C4-2B (cell line): ENCODE measurements around the gene ADGRE1.

ENCODE experiments used
- H3K27ac ChIP-seq: fragments of 450-650 bp; 2 replicates; pipeline ENCODE4 v1.5.1; 2017
- ZFX ChIP-seq: fragments of 450-650 bp; IDR thresholded peaks from 2 replicates; pipeline ENCODE4 v1.6.1; 2017
- TF ChIP-seq, protein P1 (sequence below): fragments of 450-650 bp; conservative IDR thresholded peaks from 2 replicates; pipeline ENCODE4 v1.5.1; 2017; ENCODE audit warnings: mild to moderate bottlenecking

The ADGRE1 gene

DNA sequence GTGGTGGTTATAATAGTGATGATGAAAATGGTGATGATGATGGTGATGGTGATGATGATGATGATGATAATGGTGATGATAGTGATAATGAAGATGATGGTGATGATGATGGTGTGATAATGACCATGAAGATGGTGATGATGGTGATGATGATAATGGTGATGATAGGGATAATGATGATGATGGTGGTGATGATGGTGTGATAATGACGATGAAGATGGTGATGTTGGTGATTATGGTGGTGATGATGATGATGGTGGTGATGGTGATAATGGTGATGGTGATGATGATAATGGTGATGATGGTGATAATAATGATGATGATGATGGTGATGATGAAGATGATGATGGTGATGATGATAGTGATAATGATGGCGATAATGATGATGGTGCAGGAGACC is 1.6 kb downstream of the ADGRE1 start:
- no peak overlapping the region for H3K27ac ChIP-seq

DNA sequence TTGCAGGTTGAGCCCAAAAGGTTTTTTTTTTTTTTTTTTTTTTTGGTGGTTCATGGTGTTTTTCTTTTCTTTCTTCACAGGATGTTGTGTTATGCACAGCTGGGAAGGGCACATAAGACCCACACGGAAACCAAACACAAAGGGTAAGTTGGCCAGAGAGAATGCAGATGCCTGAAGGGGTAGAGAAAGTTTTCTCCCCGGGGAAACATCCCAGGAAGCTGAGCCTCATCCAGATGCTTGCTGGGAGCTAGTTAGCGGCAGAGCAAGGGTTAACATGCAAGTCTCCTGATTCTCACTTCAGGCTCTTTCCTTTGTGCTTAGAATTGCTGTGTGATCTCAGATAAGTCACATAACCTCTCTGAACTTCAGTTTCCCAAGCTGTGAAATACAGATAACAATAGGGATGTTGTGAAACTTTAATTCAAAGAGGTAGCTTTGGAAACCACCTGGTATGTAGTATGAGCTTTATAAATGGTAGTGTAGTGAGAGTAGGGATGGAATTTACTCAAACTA is 3.1 kb downstream of the ADGRE1 start:
- no peak for TF ChIP-seq ZFX
- TF ChIP-seq, protein P1, sequence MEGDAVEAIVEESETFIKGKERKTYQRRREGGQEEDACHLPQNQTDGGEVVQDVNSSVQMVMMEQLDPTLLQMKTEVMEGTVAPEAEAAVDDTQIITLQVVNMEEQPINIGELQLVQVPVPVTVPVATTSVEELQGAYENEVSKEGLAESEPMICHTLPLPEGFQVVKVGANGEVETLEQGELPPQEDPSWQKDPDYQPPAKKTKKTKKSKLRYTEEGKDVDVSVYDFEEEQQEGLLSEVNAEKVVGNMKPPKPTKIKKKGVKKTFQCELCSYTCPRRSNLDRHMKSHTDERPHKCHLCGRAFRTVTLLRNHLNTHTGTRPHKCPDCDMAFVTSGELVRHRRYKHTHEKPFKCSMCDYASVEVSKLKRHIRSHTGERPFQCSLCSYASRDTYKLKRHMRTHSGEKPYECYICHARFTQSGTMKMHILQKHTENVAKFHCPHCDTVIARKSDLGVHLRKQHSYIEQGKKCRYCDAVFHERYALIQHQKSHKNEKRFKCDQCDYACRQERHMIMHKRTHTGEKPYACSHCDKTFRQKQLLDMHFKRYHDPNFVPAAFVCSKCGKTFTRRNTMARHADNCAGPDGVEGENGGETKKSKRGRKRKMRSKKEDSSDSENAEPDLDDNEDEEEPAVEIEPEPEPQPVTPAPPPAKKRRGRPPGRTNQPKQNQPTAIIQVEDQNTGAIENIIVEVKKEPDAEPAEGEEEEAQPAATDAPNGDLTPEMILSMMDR: no peak
- no peak overlapping the region for H3K27ac ChIP-seq

More for the DNA sequence above, 1.6 kb downstream of the ADGRE1 start:
- TF ChIP-seq ZFX: no peak
- TF ChIP-seq, protein P1: no peak

DNA sequence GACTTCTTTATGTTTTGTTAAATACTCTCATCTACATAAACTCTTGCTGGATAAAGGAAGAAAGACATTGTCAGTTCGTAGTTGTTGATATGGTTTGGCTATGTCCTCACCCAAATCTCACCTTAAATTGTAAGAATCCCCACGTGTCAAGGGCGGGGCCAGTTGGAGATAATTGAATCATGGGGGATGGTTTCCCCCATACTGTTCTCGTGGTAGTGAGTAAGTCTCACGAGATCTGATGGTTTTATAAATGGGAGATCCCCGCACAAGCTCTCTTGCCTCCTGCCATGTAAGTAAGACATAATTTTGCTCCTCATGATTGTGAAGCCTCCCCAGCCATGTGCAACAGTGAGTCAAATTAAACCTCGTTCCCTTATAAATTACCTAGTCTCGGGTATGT is 3.6 kb downstream of the ADGRE1 start:
- no peak for TF ChIP-seq ZFX
- TF ChIP-seq, protein P1: no peak
- no peak overlapping the region for H3K27ac ChIP-seq

DNA sequence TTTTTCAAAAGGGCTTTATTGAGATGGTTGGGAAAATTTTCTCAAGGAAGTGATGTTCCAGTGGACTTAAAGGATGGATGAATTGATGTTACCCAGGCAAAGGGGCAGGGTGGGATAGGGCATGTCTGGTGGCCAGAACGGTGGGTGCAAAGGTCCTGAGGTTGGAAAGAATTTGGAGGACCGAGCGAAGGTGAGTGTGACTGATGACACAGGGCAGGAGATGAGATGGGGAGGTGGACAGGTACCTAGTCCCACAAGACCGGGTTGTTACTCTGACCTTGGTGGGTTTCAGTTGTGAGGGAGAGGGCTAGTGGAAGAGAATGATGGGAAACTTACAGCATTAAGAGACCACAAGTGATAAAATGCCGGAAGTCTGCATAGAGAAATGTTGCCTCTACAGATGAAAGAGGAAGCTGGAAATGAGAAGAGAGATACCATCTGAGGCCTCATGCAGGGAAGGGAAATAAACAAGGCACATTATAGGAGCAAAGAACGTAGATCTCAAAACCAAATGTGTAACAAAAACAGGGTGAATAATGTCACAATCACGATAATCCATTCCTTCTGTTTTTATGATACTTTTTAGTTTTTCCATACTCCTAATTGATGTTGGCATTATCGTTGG is 4.5 kb downstream of the ADGRE1 start:
- no peak overlapping the region for H3K27ac ChIP-seq
- TF ChIP-seq, protein P1: no peak
- TF ChIP-seq ZFX: no peak

DNA sequence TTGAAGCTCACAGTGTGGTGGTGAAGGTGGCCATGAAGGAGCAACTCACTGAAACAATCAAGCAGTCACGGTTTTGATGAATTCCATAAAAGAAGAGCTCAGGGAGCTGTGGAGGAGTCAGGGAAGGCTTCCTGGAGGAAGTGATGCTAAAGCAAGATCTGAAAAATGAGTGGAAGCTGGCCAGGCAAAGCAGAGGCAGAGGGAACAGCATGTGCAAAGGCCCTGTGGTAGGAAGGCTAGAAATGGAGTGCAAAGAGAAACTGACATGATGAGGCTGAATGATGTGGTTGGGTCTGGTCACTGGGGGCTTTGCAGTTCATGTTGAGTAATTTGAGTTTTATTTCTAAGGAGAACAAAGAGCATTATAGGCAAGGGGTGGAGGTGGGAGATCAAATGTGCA is 6.9 kb downstream of the ADGRE1 start:
- no peak overlapping the region for H3K27ac ChIP-seq
- TF ChIP-seq, protein P1: no peak
- TF ChIP-seq ZFX: no peak

DNA sequence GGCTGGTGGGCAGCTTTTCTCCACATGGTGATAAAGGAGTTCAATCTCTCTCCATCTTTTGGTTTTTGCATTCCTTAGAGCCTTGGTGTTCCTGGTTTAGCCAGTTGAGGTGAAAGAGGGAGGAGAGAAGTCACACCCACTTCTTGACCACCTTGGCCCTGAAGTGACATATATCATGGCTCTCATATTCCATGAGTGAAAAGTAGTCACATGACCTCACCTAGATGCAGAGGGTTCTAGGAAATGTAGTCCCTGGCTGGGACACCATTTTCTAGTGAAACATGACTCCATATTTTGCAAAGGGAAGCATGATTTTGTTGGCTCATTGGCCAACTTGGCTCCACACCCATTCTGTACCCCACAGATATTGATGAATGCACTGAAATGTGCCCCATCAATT is 16.1 kb downstream of the ADGRE1 start:
- TF ChIP-seq, protein P1: no peak
- no peak for TF ChIP-seq ZFX
- no peak overlapping the region for H3K27ac ChIP-seq

DNA sequence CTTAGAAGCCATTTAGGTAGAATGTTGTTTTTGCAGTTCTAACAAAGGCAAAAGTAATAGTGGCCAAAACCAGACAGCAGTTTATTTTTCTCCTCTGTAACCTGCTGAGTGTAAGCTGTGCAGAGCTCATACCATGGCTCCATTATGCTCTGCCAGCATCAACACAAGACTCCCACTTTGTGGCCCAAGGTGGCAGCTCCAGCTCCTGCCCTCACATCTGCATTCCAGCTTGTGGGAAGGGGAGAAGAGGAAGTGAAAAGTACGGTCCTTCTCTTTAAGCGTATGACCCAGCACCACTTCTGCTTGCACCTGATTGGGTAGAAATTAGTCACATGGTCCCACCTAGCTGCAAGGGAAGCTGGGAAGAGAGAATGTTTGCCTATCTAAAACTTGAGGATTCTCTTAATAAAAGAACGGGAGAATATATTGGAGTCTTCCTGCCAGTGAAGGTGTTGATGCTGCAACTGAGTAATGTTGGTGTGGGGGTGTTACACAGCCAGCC is 19.2 kb downstream of the ADGRE1 start:
- TF ChIP-seq ZFX: no peak
- TF ChIP-seq, protein P1: no peak
- no peak overlapping the region for H3K27ac ChIP-seq
